ENCODE measurements around the gene SNED1. TPM values are rescaled to one million over a fixed set of nuclear protein-coding genes. Genes with fewer than 3 reads are reported as not detected.
A peak's percentile ranks its signal among the peaks of the same experiment; 100 is the strongest.

The SNED1 gene
- total RNA-seq, 1 experiment from 2014 or later: 2.8 TPM

- H3K79me2 ChIP-seq (ENCODE audit: low read depth): no peaks in the 10 kb centered on the region
- peak overlapping the region; percentile 75 for H2AFZ ChIP-seq
- ChIA-PET POLR2A (ENCODE audit: unreplicated experiment) (interaction anchor here (0.5 to 0.7 kb wide), 4 partner anchors 64 to 677 kb away, joined by 3 to 6 read pairs (median 3); partner anchors contain the start of genes DTYMK and PASK), CTCF (no interaction called here)
- no peaks in the 10 kb centered on the region for H4K20me1 ChIP-seq (ENCODE audit: insufficient read depth)
- no peaks in the 10 kb centered on the region for H3K9me2 ChIP-seq (ENCODE audit: insufficient read depth)
- H3F3A ChIP-seq (ENCODE audit: insufficient read depth, low read depth): peaks cover 12% of the 10 kb centered on the region; the same call in 1 of the 2 replicates
- H3K4me3 ChIP-seq: peak overlapping the region; percentile 34; the same call in 1 of the 2 replicates
- no peaks in the 10 kb centered on the region; the same call in 1 of the 2 replicates for H3K9me3 ChIP-seq (ENCODE audit: insufficient read depth, low read depth)
- BruUV-seq (replicated peaks): no TSS peak
- no peaks in the 10 kb centered on the region for H3K36me3 ChIP-seq (ENCODE audit: low read depth)
- peaks cover 17% of the 10 kb centered on the region for H3K4me1 ChIP-seq (replicated peaks; ENCODE audit: insufficient read depth)
- TF ChIP-seq EZH2 (IDR thresholded peaks at IDR 0.05; ENCODE audit: low read depth) (no peak), CTCF (conservative IDR thresholded peaks at IDR 0.05) (no peak)
- intact Hi-C loops (cut with micrococcal nuclease; ENCODE audit: unreplicated experiment): loop anchor here (1.0 kb wide), 1 partner anchor 12 kb away; the partner anchor contains the start of gene SNED1
- H3K27me3 ChIP-seq (ENCODE audit: insufficient read depth, low read depth): no peaks in the 10 kb centered on the region
- H3K27ac ChIP-seq: peak overlapping the region; percentile 18
- peak overlapping the region; percentile 73 for H3K4me2 ChIP-seq
- peak; percentile 76 to 78 for DNase-seq
These were observed 11.4 kb downstream of the SNED1 start for GRCh38 chr2:241009601-241010530.

GRCh38 chr2:241010531-241011295 lies 12.3 kb downstream of the SNED1 start:
- TF ChIP-seq CTCF (conservative IDR thresholded peaks at IDR 0.05) (no peak), EZH2 (IDR thresholded peaks at IDR 0.05; ENCODE audit: low read depth) (no peak)
- Histone ChIP-seq H3K9me2 (ENCODE audit: insufficient read depth) (no peaks in the 10 kb centered on the region), H3K4me3 (no peak overlapping the region; the same call in 1 of the 2 replicates), H3K4me1 (replicated peaks; ENCODE audit: insufficient read depth) (peaks cover 17% of the 10 kb centered on the region), H3K4me2 (peak overlapping the region; percentile 73), H3K27ac (peak overlapping the region; percentile 18; the same call in 1 of the 2 replicates), H3K36me3 (ENCODE audit: low read depth) (no peaks in the 10 kb centered on the region), H3K79me2 (ENCODE audit: low read depth) (no peaks in the 10 kb centered on the region), H3K9me3 (ENCODE audit: insufficient read depth, low read depth) (no peaks in the 10 kb centered on the region), H3F3A (ENCODE audit: insufficient read depth, low read depth) (peaks cover 12% of the 10 kb centered on the region; the same call in 1 of the 2 replicates), H4K20me1 (ENCODE audit: insufficient read depth) (no peaks in the 10 kb centered on the region), H2AFZ (peak overlapping the region; percentile 75; the same call in 1 of the 2 replicates), H3K27me3 (ENCODE audit: insufficient read depth, low read depth) (no peaks in the 10 kb centered on the region)
- no peak for DNase-seq
- intact Hi-C loops (cut with micrococcal nuclease; ENCODE audit: unreplicated experiment): loop anchor here (1.0 kb wide), 1 partner anchor 12 kb away; the partner anchor contains the start of gene SNED1
- ChIA-PET POLR2A (ENCODE audit: unreplicated experiment) (no interaction called here), CTCF (no interaction called here)
- BruUV-seq (replicated peaks): no TSS peak

DNA sequence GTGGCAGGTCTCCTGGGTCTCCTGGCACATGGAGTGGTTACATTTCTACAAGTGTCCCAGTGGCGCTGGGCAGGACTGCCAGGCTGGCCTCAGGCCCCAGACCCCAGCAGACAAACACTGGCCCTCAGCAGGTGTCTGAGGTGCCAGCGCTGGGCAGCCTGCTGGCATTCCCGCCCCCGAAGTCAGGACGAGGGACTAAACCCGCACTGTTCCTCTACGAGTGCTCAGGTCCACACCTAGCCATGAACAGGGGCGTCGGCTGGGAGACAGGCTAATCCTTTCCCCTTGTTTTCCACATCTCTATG lies 12.8 kb downstream of the SNED1 start:
- CTCF ChIA-PET: no interaction called here
- H3K27ac ChIP-seq: no peak overlapping the region
- no peak overlapping the region for H2AFZ ChIP-seq
- no TSS peak for BruUV-seq (replicated peaks)
- no peak overlapping the region for H3K4me2 ChIP-seq
- intact Hi-C loops (cut with micrococcal nuclease; ENCODE audit: unreplicated experiment): no loop called here
- H3K79me2 ChIP-seq (ENCODE audit: low read depth): no peaks in the 10 kb centered on the region
- no peak for DNase-seq
- H3K9me3 ChIP-seq (ENCODE audit: insufficient read depth, low read depth): no peaks in the 10 kb centered on the region
- no peaks in the 10 kb centered on the region for H3K27me3 ChIP-seq (ENCODE audit: insufficient read depth, low read depth)
- no peaks in the 10 kb centered on the region for H3K9me2 ChIP-seq (ENCODE audit: insufficient read depth)
- no peaks in the 10 kb centered on the region for H4K20me1 ChIP-seq (ENCODE audit: insufficient read depth)
- H3F3A ChIP-seq (ENCODE audit: insufficient read depth, low read depth): peaks cover 12% of the 10 kb centered on the region; the same call in 1 of the 2 replicates
- peaks cover 17% of the 10 kb centered on the region for H3K4me1 ChIP-seq (replicated peaks; ENCODE audit: insufficient read depth)
- H3K4me3 ChIP-seq: no peak overlapping the region
- TF ChIP-seq CTCF (conservative IDR thresholded peaks at IDR 0.05): no peak
- TF ChIP-seq EZH2 (IDR thresholded peaks at IDR 0.05; ENCODE audit: low read depth): no peak
- POLR2A ChIA-PET (ENCODE audit: unreplicated experiment): no interaction called here
- H3K36me3 ChIP-seq (ENCODE audit: low read depth): no peaks in the 10 kb centered on the region

All from PC-9 (cell line).